ENCODE results near the gene PAIP2.

GRCh38 chr5:139391570-139392323 lies 50.1 kb downstream of the PAIP2 start:
- TF ChIP-seq POLR2A (IDR thresholded peaks at IDR 0.05), result no peak
- TF ChIP-seq, protein P1, sequence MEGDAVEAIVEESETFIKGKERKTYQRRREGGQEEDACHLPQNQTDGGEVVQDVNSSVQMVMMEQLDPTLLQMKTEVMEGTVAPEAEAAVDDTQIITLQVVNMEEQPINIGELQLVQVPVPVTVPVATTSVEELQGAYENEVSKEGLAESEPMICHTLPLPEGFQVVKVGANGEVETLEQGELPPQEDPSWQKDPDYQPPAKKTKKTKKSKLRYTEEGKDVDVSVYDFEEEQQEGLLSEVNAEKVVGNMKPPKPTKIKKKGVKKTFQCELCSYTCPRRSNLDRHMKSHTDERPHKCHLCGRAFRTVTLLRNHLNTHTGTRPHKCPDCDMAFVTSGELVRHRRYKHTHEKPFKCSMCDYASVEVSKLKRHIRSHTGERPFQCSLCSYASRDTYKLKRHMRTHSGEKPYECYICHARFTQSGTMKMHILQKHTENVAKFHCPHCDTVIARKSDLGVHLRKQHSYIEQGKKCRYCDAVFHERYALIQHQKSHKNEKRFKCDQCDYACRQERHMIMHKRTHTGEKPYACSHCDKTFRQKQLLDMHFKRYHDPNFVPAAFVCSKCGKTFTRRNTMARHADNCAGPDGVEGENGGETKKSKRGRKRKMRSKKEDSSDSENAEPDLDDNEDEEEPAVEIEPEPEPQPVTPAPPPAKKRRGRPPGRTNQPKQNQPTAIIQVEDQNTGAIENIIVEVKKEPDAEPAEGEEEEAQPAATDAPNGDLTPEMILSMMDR (IDR thresholded peaks at IDR 0.05), result no peak
